GM19025 (cell line): Measurements from ENCODE around the gene STPG3.
A peak's percentile ranks its signal among the peaks of the same experiment; 100 is the strongest.

Experiments
- ATAC-seq: cut with Tn5 transposase; IDR thresholded peaks from one replicate; pipeline ENCODE4 v1.9.1; 2021; ENCODE audit warnings: mild to moderate bottlenecking, low read depth, moderate library complexity; ENCODE audit not compliant: unreplicated experiment

The STPG3 gene

DNA sequence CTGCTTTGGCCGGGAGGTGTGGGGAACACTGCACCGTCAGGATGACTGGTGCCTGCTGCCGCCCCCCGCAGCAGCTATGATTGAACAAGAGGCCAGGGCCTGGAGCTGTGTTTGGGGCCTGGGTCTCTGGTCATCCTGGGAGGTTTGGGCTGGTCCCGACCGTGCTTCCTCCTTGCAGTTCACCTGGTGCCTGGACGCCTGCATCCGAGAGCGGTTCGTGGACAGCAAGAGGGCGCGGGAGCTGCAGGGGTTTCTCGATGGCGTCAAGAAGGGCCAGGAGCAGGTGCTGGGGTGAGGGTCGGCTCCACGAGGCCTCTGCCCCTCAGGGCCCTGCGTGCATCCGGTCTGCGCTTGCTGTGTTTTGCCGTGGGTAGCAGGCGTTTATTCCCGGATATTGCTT is 13.0 kb downstream of the STPG3 start:
- ATAC-seq, result no peak

DNA sequence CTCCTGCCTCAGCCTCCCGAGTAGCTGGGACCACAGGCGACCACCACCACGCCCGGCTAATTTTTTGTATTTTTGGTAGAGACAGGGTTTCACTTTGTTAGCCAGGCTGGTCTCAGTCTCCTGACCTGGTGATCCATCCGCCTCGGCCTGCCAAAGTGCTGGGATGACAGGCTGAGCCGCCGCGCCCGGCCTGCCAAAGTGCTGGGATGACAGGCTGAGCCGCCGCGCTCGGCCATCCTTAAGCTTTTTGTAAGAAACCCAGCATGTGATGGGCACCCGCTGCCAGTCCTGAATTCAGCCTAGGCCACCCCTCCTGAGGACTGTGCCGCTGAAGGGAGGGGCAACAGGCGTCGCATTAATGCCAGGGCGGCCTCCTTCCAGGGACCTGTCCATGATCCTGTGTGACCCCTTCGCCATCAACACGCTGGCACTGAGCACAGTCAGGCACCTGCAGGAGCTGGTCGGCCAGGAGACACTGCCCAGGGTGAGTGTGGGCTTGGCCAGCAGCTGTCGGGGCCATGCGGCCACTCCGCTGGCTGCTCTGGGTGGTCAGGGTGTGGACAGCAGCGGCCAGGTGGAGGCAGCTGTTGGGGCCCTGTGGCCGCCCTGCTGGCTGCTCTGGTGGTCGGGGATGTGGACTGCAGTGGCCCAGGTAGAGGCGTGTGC is 14.5 kb downstream of the STPG3 start:
- no peak for ATAC-seq

DNA sequence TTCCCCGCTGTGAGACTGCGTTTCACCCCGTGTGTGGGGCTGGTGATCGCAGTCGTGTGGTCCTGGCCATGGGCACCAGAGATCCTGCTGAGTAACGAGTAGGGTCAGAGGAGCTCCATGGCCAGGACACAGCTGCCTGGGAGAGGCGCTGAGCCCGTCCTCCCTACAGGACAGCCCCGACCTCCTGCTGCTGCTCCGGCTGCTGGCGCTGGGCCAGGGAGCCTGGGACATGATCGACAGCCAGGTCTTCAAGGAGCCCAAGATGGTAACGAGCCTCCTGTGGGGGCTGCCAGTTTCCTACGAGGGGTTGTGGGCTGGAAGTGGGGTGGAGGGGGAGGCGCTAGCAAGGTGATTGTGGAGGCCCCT is 15.1 kb downstream of the STPG3 start:
- no peak for ATAC-seq

DNA sequence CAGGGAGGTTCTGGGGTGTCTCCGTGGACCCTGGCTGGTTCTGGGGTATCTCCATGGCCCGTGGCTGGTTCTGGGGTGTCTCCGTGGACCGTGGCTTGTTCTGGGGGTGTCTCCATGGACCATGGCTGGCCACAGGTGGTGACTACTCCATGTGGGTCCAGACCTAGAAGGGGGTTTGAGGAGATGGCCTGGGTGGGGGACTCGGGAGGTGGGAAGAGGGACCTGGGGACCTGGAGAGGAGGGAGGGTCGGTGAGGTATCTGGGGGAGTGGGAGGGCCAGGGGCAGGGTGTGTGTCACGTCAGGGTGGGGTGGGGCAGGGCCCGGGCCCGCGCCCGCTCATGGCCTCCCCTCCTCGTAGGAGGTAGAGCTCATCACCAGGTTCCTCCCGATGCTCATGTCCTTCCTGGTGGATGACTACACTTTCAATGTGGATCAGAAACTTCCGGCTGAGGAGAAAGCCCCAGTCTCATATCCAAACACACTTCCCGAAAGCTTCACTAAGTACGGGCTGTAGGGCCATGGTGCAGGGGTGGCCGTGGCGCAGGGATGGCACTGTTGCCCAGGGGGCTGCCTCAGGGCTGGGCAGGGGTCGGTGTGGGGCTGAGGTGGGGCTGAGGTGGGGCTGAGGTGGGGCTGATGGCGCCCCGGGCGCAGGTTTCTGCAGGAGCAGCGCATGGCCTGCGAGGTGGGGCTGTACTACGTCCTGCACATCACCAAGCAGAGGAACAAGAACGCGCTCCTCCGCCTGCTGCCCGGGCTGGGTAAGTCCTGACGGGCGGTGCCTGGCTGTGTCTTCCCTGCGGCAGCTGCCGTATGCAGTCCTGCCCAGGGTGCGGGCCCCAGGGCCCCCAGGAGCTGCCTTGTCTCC is 15.7 kb downstream of the STPG3 start:
- no peak for ATAC-seq

DNA sequence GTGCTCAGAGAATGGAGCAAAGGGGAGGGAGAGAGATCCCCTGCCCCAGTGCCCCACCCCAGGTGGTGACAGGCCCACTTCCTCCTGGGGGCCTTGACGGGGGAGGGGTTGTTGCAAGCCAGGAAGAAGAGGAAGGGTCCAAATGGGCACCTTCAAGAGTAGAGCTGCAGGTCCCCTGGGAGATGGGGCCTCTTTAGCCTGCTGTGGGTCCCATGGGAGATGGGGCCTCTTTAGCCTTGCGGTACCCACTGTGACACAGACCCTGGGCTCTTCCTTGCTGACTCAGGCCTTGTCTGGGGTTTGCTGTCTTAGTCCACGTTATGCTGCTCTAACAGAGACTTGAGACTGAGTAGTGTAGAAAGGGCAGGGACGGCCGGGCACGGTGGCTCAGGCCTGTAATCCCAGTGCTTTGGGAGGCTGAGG is 16.9 kb downstream of the STPG3 start:
- no peak for ATAC-seq

DNA sequence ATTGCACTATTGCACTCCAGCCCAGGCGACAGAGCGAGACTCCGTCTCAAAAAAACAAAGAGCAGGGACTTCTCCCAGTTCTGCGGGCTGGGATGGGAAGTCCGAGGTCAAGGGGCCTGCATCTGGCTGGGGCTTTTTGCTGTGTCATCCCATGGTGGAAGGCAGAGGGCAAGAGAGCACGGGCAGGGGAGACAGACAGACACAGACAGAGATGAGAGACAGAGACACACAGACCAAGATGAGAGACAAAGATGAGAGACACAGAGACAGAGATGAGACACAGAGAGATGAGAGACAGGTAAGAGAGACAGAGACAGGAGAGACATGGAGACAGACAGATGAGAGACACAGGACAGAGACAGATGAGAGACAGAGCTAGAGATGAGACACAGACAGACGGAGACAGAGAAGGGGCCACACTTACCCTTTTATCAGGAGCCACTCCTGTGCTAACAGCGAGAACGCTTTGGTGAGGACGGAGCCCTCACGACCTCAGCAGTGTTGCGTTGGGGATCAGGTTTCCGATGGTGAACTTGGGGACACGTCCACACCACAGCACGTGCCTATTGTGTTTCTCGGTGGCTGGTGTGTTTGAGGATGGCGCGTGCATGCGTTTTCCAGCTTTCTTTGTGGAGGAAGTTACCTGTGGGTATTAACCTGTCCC is 17.6 kb downstream of the STPG3 start:
- ATAC-seq, result no peak

DNA sequence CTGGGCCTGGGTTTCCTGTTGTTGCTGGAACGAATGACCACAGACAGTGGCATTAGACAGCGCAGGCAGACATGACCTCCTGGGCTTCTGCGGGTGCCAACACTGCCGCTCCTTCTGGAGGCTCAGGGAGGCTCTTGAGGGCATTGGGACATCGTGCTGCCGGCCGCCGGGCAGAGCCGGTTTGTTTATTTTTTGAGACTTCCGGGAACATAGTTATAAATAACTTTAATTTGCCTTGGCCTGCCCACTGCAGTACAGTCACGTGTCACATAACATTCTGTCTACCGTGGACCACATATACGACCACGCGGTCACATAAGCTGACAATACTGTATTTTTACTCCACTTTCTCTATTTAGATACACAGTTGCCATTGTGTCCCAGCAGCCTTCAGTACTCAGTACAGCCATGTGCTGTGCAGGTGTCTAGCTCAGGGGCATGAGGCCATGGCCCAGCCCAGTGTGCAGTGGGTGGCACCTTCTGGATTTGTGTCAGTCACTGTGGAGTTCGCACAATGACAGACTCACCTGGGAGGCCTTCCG is 18.2 kb downstream of the STPG3 start:
- no peak for ATAC-seq

DNA sequence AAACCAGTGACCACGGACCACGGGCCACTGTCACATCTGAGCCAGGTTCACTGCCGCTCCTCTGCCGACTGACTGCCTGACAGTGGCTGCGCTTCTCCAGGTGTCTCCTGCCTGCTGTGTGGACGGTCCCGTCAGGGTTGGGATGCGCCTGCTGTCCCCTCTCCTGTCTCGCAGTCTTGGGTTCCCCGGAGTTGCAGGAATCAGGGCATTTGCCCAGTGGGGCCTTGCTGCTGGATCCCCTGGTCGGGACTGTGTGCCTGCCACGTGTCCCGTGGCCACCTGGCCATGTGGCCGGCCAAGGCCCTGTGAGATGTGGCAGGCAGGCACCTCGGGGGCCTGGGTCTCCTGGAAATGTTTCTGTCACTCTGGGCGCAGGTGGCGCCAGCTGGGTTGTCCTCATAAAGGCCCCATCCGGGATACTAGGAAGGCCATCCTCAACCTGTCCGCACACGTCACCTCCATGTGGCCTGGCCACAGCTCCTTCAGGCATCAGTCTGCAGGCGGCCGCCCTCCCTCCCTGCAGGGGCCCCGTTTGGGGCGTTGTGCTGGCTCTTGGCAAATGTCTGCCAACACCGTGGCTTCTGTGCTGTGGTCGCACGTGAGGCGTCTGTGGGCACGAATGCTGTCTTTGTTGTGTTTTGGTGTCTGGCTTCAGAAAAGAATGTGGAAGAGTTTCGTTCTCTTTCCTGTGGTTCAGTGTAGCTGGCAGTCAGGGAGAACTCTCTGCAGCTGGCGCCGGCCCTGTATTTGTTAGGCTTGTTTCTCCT is 20.0 kb downstream of the STPG3 start:
- no peak for ATAC-seq

DNA sequence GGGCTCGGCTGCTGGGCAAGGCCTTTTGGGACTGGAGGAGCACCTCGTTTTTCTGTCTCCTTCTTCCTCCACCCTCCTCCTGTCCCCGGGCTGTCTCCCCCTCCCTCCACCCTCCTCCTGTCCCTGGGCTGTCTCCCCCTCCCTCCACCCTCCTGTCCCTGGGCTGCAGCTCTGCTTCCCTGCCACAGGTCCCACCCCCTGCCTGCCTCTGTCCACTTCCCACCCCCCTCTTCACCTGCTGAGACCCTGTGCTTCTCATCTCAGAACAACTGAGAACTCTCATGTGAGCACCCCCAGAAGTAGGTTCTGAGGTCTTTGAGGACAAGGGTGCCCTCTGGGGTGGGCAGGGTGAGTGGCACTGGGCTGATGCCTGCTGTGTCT is 20.6 kb downstream of the STPG3 start:
- ATAC-seq, result no peak

DNA sequence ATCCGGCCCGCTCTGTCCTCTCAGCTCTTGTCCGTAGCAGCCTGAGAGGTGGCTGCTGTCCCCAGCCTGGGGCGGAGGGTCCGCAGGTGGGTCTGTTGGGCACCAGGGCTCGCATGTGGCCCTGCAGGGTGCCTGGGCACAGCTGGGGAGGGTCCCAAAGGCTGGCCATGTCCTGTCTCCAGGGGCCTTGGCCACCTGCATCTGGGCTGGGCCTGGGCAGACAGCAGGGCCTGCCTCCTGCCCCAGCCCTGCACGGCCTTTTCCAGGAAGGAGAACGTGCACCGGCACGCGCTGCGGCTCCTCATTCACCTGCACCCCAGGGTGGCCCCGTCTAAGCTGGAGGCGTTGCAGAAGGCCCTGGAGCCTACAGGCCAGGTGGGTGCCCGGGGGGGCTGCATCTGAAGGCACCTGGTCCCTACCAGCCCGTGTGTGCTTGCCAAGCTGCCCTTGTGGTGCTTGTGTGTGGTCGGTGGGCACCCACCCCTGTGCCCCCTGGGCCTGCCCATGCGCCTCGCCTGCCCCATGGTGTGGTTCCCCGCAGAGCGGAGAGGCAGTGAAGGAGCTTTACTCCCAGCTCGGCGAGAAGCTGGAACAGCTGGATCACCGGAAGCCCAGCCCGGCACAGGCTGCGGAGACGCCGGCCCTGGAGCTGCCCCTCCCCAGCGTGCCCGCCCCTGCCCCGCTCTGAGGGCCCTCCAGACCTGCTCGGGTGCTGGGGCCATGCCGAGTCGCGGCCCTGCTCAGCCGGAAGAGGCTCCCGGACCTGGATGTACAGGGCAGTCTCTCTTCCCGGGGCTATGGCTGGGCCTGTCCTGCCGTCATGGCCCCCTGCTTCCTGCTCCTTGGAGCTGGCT is 21.4 kb downstream of the STPG3 start:
- no peak for ATAC-seq

DNA sequence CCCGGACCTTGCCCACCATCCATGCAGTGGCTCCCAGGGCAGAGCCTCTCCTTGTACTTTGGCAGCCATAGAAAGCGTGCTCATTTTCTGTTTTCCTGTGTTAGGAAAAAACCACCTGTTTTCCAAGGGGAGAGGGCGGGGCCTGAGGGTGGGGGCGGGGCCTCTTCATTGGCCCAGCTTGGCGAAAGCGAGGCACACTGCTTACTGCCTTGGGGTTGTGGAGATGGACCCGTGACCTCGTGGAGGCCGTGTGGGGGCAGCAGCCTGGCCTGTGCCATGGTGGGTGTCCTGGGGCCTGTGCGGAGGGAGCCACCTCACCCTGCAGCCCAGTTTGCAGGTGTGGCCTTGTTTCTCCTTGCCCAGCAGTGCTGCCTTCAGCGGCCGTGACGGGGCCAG is 22.0 kb downstream of the STPG3 start:
- no peak for ATAC-seq

DNA sequence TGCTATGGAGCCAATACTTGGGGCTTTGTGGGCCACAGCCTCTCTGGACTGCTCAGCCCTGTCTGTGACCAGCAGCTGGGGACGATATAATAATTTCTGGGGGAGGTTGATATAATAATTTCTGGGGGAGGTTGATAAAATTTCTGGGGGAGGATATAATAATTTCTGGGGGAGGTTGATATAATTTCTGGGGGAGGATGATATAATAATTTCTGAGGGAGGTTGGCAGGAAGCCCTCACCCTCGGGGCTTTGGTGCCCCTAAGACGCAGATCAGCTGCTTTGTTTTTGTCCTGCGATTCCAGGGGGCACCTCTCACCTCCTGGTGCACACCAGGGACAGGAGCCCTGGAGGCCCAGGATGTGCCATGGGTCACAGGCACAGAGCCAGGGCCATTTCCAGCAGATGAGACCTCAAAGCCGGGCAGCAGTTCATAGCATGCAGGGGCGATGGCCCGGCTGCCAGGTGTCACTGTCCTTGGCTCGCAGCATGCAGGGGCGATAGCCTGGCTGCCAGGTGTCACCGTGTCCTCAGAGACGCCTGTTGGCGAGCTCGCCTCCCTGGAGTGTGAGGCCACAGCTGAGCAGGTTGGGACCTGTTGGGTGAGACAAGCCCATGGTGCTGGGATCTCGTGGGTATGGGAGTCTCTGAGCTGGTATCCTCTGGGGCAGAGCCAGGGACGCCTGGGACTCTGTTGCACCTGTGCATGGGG is 22.7 kb downstream of the STPG3 start:
- no peak for ATAC-seq

DNA sequence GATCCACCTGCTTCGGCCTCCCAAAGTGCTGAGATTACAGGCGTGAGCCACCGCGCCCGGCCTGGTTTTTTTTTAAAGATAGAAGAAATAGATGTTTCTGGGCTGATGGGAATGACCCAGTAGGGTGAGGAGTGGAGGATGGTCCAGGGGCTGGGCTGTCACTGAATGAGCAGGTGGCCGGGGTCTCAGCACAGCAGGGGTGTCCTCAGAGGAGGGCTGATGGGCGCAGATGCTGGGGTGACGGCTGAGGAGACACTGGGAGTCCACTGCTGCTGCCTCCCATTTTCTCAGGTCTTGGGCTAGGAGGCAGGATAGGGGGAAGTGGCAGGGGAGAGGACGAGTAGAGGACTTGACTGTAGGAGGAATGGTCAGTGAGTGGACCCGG is 24.1 kb downstream of the STPG3 start:
- ATAC-seq, result no peak

DNA sequence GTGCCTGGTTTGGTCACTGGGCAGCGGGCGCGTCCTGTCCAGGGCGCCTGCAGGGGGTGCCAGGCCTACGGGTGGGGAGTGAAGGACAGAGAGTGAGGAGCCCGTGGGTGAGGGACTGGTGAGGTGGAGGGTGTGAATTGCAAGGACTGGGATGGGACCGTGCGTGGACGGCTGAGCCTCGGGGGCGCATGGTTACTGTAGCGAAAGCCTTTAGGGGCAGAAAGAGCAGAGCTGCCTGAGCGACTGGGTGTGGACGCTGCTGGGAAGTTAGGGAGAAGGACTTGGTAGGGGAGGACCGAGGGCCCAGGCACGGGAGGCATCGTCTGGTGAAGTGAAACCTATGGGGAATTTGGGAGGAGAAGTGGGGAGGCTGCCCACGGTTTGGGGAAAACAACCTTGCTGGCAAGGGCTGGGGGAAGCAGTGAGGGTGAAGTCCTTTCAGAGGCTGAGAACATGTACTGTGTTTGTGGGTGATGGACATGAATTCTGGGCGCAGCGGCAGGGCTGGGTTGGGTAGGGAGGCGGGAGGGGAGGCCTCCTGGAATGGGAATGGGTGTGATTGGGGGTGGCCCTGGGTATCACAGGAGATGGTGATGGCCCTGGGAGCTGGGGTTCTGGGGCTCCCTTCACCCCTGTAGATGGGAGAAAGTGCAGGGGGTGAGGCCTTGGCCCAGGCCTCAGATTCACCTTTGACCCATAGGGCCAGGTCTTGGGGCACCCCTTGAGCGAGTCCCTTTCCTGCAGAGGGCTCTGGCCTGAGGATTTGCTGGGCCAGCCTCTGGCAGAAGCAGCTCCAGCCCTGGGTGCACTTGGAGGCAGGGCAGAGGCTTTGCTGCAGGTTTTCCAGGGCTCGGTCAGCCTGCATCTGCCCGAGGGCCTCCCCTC is 24.7 kb downstream of the STPG3 start:
- no peak for ATAC-seq

DNA sequence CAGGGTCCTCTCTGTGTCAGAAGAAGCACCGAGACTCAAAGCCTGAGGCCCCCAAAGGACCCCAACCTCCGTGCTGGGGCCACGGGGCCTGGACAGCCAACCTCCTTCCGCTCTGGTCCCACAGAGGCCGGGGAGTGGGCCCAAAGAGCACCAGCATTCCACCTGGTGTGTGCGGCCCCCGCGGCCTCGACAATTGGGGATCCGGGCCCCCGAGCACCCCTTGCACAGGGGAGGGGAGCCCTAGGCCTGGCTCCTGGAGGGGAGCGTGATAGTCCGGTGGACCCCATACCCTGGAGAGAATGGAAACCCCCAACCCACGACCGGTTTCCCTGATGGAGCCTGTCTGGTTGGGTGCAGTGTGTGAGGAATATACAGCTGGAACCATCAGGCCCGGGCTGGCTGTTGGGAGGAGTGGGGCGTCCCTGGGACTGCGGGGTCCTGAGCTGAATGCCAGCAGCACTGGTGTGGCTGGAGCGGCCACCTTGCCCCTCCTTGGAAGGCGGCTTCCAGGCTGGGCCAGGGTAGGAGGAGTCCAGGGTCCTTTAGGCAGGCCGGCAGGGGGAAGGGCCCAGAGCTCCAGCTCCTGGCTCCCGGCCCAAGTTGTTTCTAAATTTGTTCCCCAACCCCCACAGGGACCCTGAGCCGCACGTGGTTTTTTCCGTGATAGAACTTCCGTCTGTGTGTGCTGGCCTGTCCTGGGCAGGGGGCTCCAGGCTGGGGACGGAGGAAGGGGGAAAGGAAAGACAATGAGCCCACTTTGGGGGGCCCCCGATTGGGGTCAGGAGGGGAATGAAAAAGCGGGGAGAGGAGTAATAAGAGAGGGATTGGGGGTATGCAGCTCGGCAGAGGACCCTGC is 25.6 kb downstream of the STPG3 start:
- no peak for ATAC-seq

DNA sequence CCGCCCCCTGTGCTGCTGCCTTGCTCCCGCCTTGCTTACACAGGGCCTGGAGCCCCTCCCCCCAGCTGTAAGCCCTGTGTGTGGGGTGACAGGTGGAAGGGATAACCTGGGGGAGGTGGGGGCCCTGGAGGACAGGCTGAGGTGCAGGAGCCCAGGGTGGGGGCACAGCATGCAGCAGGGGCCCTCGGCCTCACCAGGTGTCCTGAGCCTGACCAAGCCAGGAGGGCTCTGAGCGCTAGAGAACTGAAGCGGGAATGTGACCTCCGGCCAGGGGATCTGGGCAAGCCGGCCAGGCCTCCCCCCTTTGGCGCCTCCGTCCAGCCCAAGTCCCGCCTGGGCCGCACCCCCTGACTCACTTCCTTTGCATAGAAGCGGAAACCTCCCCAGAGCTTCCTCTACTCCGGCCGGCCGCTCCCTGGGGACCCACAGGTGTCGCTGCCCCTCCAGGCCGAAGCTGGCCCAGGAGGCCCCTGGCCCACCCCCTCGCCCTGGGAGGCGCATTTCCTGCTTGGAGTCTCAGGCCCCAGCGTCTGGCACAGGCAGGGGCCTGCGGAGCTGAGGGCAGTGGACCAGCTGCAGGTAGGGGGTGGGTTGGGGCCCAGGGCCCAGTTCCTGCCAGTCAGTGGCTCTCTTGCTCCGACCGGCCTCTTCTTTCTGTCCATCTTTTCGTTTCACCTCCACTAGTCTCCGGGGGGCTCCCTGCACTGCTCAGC is 26.4 kb downstream of the STPG3 start, which contains the start of gene TOR4A:
TOR4A (plus strand) TSS at position 398 of the 713 bp plus-strand sequence. CDS start 964 bp downstream, outside the sequence.
- ATAC-seq, result peak; percentile 65
